ENCODE measurements around the gene PHKB.

- TF ChIP-seq CTCF (IDR thresholded peaks at IDR 0.05) (no peak), POLR2A (IDR thresholded peaks at IDR 0.05) (no peak)
Measured at GRCh38 chr16:47567321-47567720, 106.2 kb downstream of the PHKB start.
